ENCODE results near the gene C12orf57. TPM values are rescaled to one million over a fixed set of nuclear protein-coding genes. Genes with fewer than 3 reads are reported as not detected.

The C12orf57 gene
- total and polyA plus RNA-seq, 2 experiments from 2014 or later = 204 to 262 TPM

DNA sequence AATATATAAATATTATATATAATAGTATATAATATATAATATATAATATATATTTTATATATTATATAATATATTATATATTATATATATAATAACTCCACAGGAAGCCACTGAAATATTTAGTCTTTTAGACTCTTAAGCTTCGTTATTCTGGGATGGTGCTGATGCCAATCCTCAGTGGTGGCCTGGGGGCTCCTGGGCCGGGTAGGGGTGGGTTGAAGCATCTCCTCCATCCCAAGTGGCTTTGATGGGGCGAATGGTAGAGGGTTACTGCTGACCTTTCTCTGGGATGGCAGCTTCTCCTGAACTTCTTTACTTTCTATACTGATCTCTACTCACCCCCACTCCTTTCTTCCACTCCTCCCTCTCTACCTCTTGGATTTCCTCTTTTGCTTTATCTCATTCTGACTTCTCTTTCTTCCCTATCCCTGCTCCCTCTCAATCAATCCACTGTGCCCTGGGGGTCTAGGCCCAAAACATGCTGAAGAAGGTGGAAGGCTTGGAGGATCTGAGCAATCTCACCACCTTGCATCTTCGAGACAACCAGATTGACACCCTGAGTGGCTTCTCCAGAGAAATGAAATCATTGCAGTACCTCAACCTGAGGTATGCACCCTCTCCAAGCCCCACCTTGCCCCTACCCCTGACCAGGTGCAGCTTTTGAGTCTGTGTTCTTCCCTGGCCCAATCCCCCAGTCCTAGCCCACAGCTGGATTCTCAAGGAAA, 34.2 kb upstream of the C12orf57 start:
- Histone ChIP-seq H3K27me3 (ENCODE audit: insufficient read depth) (no peaks in the 10 kb centered on the region), H3K4me3 (no peak overlapping the region), H3K9me2 (ENCODE audit: insufficient read depth) (no peaks in the 10 kb centered on the region), H3K79me2 (replicated peaks; ENCODE audit: insufficient read depth) (peaks cover under 1% of the 10 kb centered on the region; the same call in 1 of the 2 replicates), H3K27ac (ENCODE audit: low read depth) (no peak overlapping the region), H3K4me2 (no peak overlapping the region), H4K20me1 (replicated peaks; ENCODE audit: insufficient read depth) (no peaks in the 10 kb centered on the region), H2AFZ (no peak overlapping the region), H3K36me3 (ENCODE audit: insufficient read depth) (no peaks in the 10 kb centered on the region), H3K4me1 (ENCODE audit: insufficient read depth) (peaks cover 20% of the 10 kb centered on the region), H3F3A (replicated peaks; ENCODE audit: low read depth) (peaks cover 10% of the 10 kb centered on the region; the same call in 1 of the 2 replicates)
- no peak for DNase-seq (ENCODE audit: low spot score)
- no peak overlapping the region for H3K27ac Mint-ChIP-seq
- H3K36me3 Mint-ChIP-seq (ENCODE audit: low read depth) = no peaks in the 10 kb centered on the region
- H3K27me3 Mint-ChIP-seq (ENCODE audit: insufficient read depth, low read depth, poor library complexity) = peaks cover 11% of the 10 kb centered on the region
- H3K4me3 Mint-ChIP-seq = no peak overlapping the region
- H3K4me1 Mint-ChIP-seq = peaks cover 12% of the 10 kb centered on the region
- no peak for ATAC-seq
- TF ChIP-seq, protein P1, sequence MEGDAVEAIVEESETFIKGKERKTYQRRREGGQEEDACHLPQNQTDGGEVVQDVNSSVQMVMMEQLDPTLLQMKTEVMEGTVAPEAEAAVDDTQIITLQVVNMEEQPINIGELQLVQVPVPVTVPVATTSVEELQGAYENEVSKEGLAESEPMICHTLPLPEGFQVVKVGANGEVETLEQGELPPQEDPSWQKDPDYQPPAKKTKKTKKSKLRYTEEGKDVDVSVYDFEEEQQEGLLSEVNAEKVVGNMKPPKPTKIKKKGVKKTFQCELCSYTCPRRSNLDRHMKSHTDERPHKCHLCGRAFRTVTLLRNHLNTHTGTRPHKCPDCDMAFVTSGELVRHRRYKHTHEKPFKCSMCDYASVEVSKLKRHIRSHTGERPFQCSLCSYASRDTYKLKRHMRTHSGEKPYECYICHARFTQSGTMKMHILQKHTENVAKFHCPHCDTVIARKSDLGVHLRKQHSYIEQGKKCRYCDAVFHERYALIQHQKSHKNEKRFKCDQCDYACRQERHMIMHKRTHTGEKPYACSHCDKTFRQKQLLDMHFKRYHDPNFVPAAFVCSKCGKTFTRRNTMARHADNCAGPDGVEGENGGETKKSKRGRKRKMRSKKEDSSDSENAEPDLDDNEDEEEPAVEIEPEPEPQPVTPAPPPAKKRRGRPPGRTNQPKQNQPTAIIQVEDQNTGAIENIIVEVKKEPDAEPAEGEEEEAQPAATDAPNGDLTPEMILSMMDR (conservative IDR thresholded peaks at IDR 0.05; ENCODE audit: low read depth in 2 of 2) = no peak
- TF ChIP-seq STAT1 (IDR thresholded peaks at IDR 0.05; ENCODE audit: unreplicated experiment) (no peak), POLR2AphosphoS5 (IDR thresholded peaks at IDR 0.05; ENCODE audit: low read depth) (no peak), EZH2 (IDR thresholded peaks at IDR 0.05; ENCODE audit: low read depth, unreplicated experiment) (no peak), CREB1 (CRISPR knock-in tag; IDR thresholded peaks at IDR 0.05; ENCODE audit: low read depth) (no peak), ZNF114 (CRISPR knock-in tag; IDR thresholded peaks at IDR 0.05) (no peak), JUNB (IDR thresholded peaks at IDR 0.05; ENCODE audit: unreplicated experiment) (no peak), NANOG (IDR thresholded peaks at IDR 0.05; ENCODE audit: borderline replicate concordance) (no peak), ZNF331 (CRISPR knock-in tag; IDR thresholded peaks at IDR 0.05; ENCODE audit: low read depth) (no peak), EZH2phosphoT487 (IDR thresholded peaks at IDR 0.05; ENCODE audit: unreplicated experiment) (no peak)
- TF ChIP-seq, protein P2, sequence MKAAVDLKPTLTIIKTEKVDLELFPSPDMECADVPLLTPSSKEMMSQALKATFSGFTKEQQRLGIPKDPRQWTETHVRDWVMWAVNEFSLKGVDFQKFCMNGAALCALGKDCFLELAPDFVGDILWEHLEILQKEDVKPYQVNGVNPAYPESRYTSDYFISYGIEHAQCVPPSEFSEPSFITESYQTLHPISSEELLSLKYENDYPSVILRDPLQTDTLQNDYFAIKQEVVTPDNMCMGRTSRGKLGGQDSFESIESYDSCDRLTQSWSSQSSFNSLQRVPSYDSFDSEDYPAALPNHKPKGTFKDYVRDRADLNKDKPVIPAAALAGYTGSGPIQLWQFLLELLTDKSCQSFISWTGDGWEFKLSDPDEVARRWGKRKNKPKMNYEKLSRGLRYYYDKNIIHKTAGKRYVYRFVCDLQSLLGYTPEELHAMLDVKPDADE (IDR thresholded peaks at IDR 0.05) = no peak
- TF ChIP-seq, protein P3, sequence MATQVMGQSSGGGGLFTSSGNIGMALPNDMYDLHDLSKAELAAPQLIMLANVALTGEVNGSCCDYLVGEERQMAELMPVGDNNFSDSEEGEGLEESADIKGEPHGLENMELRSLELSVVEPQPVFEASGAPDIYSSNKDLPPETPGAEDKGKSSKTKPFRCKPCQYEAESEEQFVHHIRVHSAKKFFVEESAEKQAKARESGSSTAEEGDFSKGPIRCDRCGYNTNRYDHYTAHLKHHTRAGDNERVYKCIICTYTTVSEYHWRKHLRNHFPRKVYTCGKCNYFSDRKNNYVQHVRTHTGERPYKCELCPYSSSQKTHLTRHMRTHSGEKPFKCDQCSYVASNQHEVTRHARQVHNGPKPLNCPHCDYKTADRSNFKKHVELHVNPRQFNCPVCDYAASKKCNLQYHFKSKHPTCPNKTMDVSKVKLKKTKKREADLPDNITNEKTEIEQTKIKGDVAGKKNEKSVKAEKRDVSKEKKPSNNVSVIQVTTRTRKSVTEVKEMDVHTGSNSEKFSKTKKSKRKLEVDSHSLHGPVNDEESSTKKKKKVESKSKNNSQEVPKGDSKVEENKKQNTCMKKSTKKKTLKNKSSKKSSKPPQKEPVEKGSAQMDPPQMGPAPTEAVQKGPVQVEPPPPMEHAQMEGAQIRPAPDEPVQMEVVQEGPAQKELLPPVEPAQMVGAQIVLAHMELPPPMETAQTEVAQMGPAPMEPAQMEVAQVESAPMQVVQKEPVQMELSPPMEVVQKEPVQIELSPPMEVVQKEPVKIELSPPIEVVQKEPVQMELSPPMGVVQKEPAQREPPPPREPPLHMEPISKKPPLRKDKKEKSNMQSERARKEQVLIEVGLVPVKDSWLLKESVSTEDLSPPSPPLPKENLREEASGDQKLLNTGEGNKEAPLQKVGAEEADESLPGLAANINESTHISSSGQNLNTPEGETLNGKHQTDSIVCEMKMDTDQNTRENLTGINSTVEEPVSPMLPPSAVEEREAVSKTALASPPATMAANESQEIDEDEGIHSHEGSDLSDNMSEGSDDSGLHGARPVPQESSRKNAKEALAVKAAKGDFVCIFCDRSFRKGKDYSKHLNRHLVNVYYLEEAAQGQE (IDR thresholded peaks at IDR 0.05; ENCODE audit: unreplicated experiment) = no peak
- TF ChIP-seq, protein P4, sequence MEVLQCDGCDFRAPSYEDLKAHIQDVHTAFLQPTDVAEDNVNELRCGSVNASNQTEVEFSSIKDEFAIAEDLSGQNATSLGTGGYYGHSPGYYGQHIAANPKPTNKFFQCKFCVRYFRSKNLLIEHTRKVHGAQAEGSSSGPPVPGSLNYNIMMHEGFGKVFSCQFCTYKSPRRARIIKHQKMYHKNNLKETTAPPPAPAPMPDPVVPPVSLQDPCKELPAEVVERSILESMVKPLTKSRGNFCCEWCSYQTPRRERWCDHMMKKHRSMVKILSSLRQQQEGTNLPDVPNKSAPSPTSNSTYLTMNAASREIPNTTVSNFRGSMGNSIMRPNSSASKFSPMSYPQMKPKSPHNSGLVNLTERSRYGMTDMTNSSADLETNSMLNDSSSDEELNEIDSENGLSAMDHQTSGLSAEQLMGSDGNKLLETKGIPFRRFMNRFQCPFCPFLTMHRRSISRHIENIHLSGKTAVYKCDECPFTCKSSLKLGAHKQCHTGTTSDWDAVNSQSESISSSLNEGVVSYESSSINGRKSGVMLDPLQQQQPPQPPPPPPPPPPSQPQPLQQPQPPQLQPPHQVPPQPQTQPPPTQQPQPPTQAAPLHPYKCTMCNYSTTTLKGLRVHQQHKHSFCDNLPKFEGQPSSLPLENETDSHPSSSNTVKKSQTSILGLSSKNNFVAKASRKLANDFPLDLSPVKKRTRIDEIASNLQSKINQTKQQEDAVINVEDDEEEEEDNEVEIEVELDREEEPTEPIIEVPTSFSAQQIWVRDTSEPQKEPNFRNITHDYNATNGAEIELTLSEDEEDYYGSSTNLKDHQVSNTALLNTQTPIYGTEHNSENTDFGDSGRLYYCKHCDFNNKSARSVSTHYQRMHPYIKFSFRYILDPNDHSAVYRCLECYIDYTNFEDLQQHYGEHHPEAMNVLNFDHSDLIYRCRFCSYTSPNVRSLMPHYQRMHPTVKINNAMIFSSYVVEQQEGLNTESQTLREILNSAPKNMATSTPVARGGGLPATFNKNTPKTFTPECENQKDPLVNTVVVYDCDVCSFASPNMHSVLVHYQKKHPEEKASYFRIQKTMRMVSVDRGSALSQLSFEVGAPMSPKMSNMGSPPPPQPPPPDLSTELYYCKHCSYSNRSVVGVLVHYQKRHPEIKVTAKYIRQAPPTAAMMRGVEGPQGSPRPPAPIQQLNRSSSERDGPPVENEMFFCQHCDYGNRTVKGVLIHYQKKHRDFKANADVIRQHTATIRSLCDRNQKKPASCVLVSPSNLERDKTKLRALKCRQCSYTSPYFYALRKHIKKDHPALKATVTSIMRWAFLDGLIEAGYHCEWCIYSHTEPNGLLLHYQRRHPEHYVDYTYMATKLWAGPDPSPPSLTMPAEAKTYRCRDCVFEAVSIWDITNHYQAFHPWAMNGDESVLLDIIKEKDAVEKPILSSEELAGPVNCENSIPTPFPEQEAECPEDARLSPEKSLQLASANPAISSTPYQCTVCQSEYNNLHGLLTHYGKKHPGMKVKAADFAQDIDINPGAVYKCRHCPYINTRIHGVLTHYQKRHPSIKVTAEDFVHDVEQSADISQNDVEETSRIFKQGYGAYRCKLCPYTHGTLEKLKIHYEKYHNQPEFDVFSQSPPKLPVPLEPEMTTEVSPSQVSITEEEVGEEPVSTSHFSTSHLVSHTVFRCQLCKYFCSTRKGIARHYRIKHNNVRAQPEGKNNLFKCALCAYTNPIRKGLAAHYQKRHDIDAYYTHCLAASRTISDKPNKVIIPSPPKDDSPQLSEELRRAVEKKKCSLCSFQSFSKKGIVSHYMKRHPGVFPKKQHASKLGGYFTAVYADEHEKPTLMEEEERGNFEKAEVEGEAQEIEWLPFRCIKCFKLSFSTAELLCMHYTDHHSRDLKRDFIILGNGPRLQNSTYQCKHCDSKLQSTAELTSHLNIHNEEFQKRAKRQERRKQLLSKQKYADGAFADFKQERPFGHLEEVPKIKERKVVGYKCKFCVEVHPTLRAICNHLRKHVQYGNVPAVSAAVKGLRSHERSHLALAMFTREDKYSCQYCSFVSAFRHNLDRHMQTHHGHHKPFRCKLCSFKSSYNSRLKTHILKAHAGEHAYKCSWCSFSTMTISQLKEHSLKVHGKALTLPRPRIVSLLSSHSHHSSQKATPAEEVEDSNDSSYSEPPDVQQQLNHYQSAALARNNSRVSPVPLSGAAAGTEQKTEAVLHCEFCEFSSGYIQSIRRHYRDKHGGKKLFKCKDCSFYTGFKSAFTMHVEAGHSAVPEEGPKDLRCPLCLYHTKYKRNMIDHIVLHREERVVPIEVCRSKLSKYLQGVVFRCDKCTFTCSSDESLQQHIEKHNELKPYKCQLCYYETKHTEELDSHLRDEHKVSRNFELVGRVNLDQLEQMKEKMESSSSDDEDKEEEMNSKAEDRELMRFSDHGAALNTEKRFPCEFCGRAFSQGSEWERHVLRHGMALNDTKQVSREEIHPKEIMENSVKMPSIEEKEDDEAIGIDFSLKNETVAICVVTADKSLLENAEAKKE (CRISPR knock-in tag; IDR thresholded peaks at IDR 0.05) = no peak
- H3K9me3 Mint-ChIP-seq = no peaks in the 10 kb centered on the region
